ENCODE results near the gene COL11A2.

COL11A2 gene

DNA sequence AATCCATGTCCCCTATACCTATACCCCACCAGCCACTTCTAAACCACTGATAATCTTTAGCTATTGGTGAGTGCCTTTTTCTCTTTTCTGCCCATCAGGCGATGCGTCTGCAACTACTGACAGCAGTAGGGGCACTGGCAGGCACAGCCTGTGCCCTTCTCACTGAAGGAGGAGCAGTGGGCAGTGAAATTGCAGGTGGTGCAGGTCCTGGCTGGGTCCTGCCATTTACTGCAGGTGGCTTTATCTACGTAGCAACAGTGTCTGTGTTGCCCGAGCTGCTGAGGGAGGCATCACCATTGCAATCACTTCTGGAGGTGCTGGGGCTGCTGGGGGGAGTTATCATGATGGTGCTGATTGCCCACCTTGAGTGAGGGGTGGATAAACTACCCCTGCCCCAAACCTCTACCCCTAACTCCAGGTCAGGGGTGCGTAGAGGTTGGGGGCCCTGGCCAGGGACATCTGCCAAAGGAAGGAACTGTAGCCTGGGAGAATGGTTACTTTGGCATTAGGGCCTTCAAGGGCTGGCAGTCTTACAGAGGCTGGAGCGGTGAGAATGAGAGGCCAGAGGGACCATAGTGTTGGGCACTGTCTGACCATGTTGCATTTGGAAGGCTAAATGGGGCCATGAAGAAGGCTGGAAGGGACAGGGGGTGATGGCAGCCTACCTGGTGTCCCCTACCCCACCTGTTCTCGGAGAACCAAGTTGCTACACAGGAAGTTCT lies 11.3 kb upstream of the COL11A2 start:
- no peaks in the 10 kb centered on the region for H3K27me3 Mint-ChIP-seq
- H3K4me1 Mint-ChIP-seq (ENCODE audit: low read depth in 2 of 2): peaks cover 59 to 60% of the 10 kb centered on the region in 2 donors
- peak overlapping the region; percentile 88 to 92 for H3K4me3 Mint-ChIP-seq
- ATAC-seq (replicated peaks) (no peak), DNase-seq (no peak)
- H3K9me3 Mint-ChIP-seq: no peaks in the 10 kb centered on the region
- peak overlapping the region; percentile 57 to 81 for H3K27ac Mint-ChIP-seq
- peaks cover 48% of the 10 kb centered on the region for H3K36me3 Mint-ChIP-seq (ENCODE audit: insufficient read depth)

- Mint-ChIP-seq H3K4me3 (peak overlapping the region; percentile 13 to 42), H3K27ac (peak overlapping the region in 1 of 2 donors; percentile 99), H3K36me3 (ENCODE audit: insufficient read depth) (peaks cover 44% of the 10 kb centered on the region), H3K9me3 (no peaks in the 10 kb centered on the region), H3K27me3 (no peaks in the 10 kb centered on the region), H3K4me1 (ENCODE audit: low read depth in 2 of 2) (peaks cover 65 to 66% of the 10 kb centered on the region in 2 donors)
- DNase-seq: no peak
- no peak for ATAC-seq (replicated peaks)
Observed at GRCh38 chr6:33202799-33203198, 10.5 kb upstream of the COL11A2 start.

DNA sequence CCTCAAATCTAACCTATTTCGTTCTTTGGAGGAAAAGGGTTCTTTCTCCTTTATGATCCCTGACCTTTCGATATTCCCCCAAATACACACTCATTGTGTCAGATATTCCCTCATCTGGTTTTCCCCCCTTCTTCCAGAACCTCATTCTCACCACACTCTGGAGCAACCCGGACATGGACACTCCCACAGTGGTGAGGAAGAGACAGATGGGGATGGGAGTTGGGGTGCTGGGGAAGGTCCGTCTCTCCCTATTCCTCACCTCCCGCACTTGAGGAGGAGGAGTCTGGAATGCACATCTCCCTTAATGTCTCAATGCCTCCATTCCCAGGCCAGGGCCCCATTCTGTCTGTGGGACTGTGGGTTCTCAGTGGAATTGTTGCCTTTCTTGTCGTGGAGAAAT lies 9.7 kb upstream of the COL11A2 start:
- H3K4me3 Mint-ChIP-seq: peak overlapping the region; percentile 100
- ATAC-seq (replicated peaks) (no peak), DNase-seq (no peak)
- H3K9me3 Mint-ChIP-seq: no peaks in the 10 kb centered on the region
- H3K36me3 Mint-ChIP-seq (ENCODE audit: insufficient read depth): peaks cover 47% of the 10 kb centered on the region
- no peaks in the 10 kb centered on the region for H3K27me3 Mint-ChIP-seq
- H3K27ac Mint-ChIP-seq: peak overlapping the region; percentile 60 to 99
- peaks cover 70% of the 10 kb centered on the region in 2 donors for H3K4me1 Mint-ChIP-seq (ENCODE audit: low read depth in 2 of 2)

GRCh38 chr6:33201147-33201545 lies 8.9 kb upstream of the COL11A2 start:
- Mint-ChIP-seq H3K27ac (peak overlapping the region; percentile 99), H3K4me1 (ENCODE audit: low read depth in 2 of 2) (peaks cover 70% of the 10 kb centered on the region in 2 donors), H3K27me3 (no peaks in the 10 kb centered on the region), H3K9me3 (no peaks in the 10 kb centered on the region), H3K4me3 (peak overlapping the region; percentile 100), H3K36me3 (ENCODE audit: insufficient read depth) (peaks cover 55% of the 10 kb centered on the region)
- ATAC-seq (replicated peaks): no peak
- no peak for DNase-seq

DNA sequence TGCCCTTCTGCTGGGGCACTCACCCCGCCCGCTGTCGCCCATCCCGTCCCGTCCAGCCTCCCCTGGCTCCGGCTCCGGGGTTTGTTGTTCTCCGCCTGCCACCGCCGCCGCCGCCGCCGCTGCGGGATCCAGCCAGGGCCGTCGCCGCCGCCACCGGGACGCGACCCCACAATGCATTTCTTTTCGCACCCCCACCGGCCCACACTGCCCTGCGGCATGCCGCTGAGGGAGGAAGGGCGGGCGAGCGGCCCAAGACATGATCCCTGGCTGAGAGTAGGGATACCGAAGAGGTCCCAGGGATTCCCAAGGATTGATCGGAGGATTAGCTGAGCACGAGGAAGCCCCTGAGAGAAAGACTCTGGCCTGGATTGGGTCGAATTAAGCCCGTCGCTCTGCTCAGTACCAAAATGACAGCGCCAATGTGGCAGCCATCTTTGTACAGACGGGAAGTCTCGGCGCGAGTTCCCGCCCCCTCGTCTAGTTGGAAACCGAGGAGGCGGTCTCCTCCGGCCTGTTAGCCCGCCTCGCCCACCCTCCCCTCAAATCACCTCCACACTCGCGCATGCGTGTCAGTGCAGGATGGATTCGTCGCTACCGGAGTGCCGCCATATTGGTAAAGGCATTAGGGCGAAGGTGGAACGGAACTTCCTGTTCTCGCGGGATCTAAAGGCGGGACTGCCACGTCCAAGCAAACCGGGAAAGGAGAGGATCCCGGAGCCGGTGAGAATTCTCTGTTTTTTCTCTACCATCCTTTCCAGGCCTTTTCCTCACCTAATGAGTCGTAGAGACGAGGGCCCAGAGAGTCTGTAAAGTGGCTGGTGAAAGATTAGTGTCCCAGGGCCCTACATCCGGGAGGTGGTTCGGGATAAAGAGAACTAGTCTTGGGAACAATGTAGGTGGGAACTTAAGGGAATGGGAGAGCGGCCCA lies 8.2 kb upstream of the COL11A2 start, which contains the start of the genes RXRB and SLC39A7:
Gene RXRB (minus strand): TSS at position 447 of the 928 bp plus-strand sequence. CDS start 189 bp downstream, at position 258.
Gene SLC39A7 (plus strand): TSS at position 649 of the 928 bp plus-strand sequence. CDS start 379 bp downstream, outside the sequence.
- peaks cover 59% of the 10 kb centered on the region for H3K36me3 Mint-ChIP-seq (ENCODE audit: insufficient read depth)
- ATAC-seq (replicated peaks): peak; percentile 76
- H3K4me3 Mint-ChIP-seq: peak within 1 kb of the TSS; percentile 100
- H3K27me3 Mint-ChIP-seq: no peaks in the 10 kb centered on the region
- H3K9me3 Mint-ChIP-seq: no peaks in the 10 kb centered on the region
- DNase-seq: peak; percentile 95 to 96 (median 95)
- H3K4me1 Mint-ChIP-seq (ENCODE audit: low read depth in 2 of 2): peaks cover 67% of the 10 kb centered on the region in 2 donors
- peak within 1 kb of the TSS; percentile 99 for H3K27ac Mint-ChIP-seq

DNA sequence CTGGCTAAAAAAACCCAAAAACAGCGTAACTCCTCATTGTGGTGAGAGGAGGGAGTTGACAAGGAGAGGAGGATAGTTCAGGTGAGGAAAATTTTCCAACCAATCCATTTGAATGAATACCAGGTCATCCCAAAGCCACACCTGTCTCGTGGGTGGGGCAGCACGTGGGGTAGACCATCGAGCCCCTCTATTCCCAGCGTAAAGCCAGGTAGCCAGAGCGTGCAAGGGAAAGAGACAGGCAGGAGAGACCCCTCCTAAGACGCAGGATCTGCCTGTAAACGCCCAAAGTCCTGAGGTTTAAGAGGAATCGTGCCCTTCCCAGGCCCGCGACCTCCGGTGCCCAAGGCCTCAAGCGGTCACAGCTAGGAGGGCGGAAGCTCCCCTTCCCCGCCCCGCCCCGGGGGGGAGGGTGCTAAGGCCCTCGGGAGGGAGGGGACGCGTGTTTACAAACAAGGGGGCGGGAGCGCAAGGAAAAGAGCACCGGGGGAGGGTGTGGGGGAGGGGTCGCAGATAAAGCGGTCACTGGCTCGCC lies 7.5 kb upstream of the COL11A2 start:
- ATAC-seq (replicated peaks): peak; percentile 26
- H3K9me3 Mint-ChIP-seq: no peaks in the 10 kb centered on the region
- H3K4me3 Mint-ChIP-seq: peak overlapping the region; percentile 100
- peaks cover 61% of the 10 kb centered on the region in 2 donors for H3K4me1 Mint-ChIP-seq (ENCODE audit: low read depth in 2 of 2)
- H3K36me3 Mint-ChIP-seq (ENCODE audit: insufficient read depth): peaks cover 60% of the 10 kb centered on the region
- H3K27ac Mint-ChIP-seq: peak overlapping the region; percentile 99
- DNase-seq: no peak
- no peaks in the 10 kb centered on the region for H3K27me3 Mint-ChIP-seq

GRCh38 chr6:33198853-33199436 lies 6.7 kb upstream of the COL11A2 start:
- H3K36me3 Mint-ChIP-seq (ENCODE audit: insufficient read depth): peaks cover 67% of the 10 kb centered on the region

DNA sequence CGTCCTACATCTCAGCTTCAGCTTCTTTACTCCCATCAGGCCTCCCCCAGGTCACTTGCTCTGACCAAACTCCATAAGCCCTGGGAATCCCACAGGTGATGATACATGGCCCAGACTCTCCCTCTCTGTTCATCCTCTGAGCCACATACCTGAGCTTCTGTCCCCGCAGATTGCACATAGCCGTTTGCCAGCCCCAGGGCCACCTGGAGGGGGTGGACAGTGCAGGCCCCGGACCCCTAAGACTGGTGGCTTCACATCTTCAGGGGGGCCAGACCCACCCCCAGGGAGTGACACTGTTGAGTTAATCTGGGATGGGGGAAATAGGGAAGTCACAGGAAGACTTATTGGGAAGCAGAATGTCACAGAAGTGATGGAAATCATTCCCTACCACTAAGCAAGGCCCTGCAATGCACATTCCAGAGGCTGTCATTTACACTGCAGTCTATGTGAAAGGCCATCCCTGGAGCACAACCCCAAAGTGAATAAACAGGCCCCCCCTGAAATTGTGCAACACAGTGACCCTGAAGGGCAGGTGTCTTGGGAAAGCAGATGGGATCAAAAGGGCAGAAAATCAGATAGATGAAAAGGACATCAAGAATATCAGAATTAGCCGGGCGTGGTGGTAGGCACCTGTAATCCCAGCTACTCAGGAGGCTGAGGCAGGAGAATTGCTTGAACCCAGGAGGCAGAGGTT lies 6.0 kb upstream of the COL11A2 start:
- peaks cover 67% of the 10 kb centered on the region for H3K36me3 Mint-ChIP-seq (ENCODE audit: insufficient read depth)

More at GRCh38 chr6:33198853-33199436, 6.7 kb upstream of the COL11A2 start:
- peaks cover 57% of the 10 kb centered on the region in 2 donors for H3K4me1 Mint-ChIP-seq (ENCODE audit: low read depth in 2 of 2)
- H3K9me3 Mint-ChIP-seq: no peaks in the 10 kb centered on the region
- H3K27ac Mint-ChIP-seq: peak overlapping the region; percentile 99
- ATAC-seq (replicated peaks) (no peak), DNase-seq (no peak)
- H3K4me3 Mint-ChIP-seq: peak overlapping the region; percentile 100
- no peaks in the 10 kb centered on the region for H3K27me3 Mint-ChIP-seq

GRCh38 chr6:33197431-33198048 lies 5.3 kb upstream of the COL11A2 start:
- DNase-seq (peak in 2 of 3 experiments; percentile 27 to 40), ATAC-seq (replicated peaks) (peak; percentile 22)
- H3K4me1 Mint-ChIP-seq (ENCODE audit: low read depth in 2 of 2): peaks cover 51% of the 10 kb centered on the region in 2 donors
- H3K36me3 Mint-ChIP-seq (ENCODE audit: insufficient read depth): peaks cover 61% of the 10 kb centered on the region
- no peaks in the 10 kb centered on the region for H3K9me3 Mint-ChIP-seq
- peak overlapping the region in 1 of 2 donors; percentile 49 for H3K4me3 Mint-ChIP-seq
- H3K27ac Mint-ChIP-seq: peak overlapping the region in 1 of 2 donors; percentile 14
- peaks cover 4 to 5% of the 10 kb centered on the region in 2 donors for H3K27me3 Mint-ChIP-seq

More for the DNA sequence above, 6.0 kb upstream of the COL11A2 start:
- no peaks in the 10 kb centered on the region for H3K9me3 Mint-ChIP-seq
- DNase-seq: no peak
- H3K4me3 Mint-ChIP-seq: peak overlapping the region; percentile 100
- peak overlapping the region; percentile 99 for H3K27ac Mint-ChIP-seq
- no peaks in the 10 kb centered on the region for H3K27me3 Mint-ChIP-seq
- peaks cover 53 to 54% of the 10 kb centered on the region in 2 donors for H3K4me1 Mint-ChIP-seq (ENCODE audit: low read depth in 2 of 2)
- ATAC-seq (replicated peaks): no peak

DNA sequence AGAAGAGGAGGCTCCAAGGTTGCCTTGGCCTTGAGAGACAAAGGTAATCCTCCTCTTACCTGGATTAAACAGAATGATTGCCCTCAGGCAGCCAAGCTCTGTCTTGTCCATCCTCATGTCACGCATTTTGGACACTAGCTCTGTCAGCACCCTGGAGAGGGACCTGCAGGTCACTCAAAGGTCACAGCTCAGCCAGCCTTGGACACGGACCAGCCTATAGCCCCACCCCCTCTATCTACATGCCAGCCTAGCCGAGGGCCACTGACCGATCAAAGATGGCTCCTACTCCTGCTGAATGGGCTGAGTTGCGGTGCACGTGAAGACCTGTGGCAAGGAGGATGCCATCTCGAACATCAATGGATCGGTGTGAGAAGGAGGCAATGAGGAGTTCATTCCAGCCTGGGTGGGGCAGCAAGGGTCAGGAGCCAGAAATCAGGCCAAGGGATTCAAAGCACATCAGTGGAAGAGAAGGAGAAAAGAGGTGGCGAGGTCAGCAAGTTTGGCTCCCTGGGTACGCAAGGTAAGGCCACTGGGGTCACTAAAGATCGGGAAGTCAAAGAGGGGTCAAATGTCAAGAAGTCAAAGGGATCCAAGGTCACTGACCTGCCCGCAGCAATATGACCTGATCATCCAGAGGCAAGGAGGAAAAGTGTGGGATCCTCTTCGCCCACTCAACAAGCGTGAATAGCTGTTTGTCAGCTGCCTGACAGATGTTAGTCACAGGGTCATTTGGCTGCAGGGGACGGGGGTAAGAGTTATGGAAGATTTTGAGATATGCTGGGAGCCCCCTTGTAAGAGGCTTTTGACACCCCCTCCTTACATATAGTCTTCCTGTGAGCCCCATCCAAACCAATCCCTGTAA lies 3.3 kb upstream of the COL11A2 start:
- Mint-ChIP-seq H3K36me3 (ENCODE audit: insufficient read depth) (peaks cover 47% of the 10 kb centered on the region), H3K4me1 (ENCODE audit: low read depth in 2 of 2) (peaks cover 31 to 36% of the 10 kb centered on the region in 2 donors)

DNA sequence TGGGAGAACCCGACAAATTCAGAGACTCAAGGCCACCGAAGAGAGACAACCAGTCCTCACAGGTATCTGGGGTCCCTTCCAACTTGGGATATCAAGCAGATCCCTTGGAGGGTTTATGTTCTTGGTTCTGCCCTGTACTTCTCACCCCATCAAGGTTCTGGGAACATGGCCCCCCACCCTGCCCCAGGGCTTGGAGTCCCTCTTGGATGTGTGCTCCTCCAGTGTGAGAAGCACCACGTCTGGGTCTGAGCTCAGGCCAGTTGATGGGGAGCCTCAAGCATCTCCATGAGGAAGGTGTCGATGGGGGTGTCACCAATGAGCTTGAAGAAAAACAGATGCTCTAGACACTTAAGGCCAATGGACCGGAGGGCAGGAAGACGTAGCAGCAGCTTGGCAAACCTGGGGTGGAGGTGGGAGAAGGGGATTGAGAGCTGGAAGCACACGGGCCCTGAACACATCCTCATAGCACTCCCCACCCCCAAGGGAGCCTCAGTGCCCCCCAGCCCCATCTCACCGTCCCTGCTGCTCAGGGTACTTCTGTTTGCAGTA lies 2.2 kb upstream of the COL11A2 start:
- Mint-ChIP-seq H3K27ac (no peak overlapping the region), H3K9me3 (no peaks in the 10 kb centered on the region), H3K4me3 (no peak overlapping the region), H3K4me1 (ENCODE audit: low read depth in 2 of 2) (peaks cover 28 to 33% of the 10 kb centered on the region in 2 donors), H3K27me3 (peaks cover 30 to 33% of the 10 kb centered on the region in 2 donors), H3K36me3 (ENCODE audit: insufficient read depth) (peaks cover 40% of the 10 kb centered on the region)
- no peak for ATAC-seq (replicated peaks)
- DNase-seq: no peak

More for the DNA sequence above, 3.3 kb upstream of the COL11A2 start:
- ATAC-seq (replicated peaks): no peak
- Mint-ChIP-seq H3K9me3 (no peaks in the 10 kb centered on the region), H3K4me3 (no peak overlapping the region), H3K27ac (no peak overlapping the region), H3K27me3 (peaks cover 22 to 23% of the 10 kb centered on the region in 2 donors)
- no peak for DNase-seq

Measured in effector memory CD8-positive, alpha-beta T cell (primary cell).